Stimulated activated CD4-positive, alpha-beta T cell treated with anti-CD3 and anti-CD28 coated beads, TNF-alpha, amount 100 ng/mL, for 1 hour (primary cell): ENCODE data around the gene GOLGA3.
"Not testable (repeated sequence)": the region's sequence is repeated elsewhere in the genome, so short reads cannot be mapped to it uniquely, and the experiment has no call there.

ENCODE experiments used
- DNase-seq, 3 donors: peaks; one replicate each; pipeline ENCODE4 v3.0.0-alpha.2; 2020; ENCODE audit warnings: low read depth in 3 of 3, low spot score in 1 of 3

The GOLGA3 gene

DNA sequence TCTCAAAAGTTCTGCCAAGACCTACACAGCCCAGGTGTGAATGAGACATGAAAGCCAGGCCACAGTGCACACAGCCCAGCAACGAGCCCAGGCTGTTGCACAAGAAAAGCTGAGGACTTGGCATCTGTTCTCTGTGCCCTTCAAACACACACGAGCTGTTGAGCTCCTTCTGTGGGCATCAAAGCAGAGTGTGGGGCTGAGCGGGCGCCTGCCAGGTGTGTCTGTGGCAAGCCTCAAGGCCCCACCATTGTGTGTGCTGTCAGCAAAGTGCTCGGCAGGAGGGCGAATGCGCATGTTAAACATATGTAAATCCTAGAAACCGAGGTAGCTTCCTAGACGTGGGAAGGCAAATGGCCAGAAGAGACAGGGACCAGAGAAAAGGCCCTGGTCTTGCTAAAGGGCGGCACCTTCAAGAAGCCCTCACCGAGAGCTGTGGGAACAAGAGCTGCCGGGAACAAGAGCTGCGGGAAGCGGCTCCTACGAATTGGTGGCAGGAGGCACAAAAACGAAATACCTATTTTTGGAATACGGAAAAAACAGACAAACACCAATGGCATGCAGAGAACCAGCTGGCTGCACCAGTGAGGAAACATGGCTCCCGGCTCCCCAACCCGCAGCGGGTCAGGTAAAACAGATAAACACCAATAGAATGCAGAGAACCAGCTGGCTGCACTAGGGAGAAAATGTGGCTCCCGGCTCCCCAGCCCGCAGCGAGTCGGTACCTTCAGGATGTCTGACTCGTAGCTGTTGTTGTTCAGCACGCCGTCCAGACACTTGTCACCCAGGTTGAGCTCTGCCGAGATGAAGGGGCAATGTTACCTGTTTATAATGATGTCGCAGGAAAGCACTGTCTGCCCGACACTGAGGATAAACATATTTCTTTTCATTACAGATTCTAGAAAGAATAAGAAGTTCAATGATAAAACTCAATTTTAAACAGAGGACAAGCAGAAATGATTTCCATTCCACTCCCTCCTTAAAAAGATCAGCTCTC lies 19.0 kb upstream of the GOLGA3 start:
- no peak for DNase-seq

DNA sequence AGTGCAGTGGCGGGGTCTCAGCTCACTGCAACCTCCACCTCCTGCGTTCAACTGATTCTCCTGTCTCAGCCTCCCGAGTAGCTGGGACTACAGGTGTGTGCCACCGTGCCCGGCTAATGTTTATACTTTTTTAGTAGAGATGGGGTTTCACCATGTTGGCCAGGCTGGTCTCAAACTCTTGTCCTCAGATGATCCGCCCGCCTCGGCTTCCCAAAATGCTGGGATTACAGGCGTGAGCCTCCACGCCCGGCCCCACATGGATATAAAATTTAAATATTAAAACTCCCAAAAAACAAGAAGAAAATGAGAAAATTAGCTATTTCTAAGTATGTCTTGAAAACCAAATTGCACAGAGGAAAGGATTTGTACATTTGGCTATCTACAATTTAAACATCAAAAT lies 16.0 kb upstream of the GOLGA3 start:
- not testable (repeated sequence) for DNase-seq

DNA sequence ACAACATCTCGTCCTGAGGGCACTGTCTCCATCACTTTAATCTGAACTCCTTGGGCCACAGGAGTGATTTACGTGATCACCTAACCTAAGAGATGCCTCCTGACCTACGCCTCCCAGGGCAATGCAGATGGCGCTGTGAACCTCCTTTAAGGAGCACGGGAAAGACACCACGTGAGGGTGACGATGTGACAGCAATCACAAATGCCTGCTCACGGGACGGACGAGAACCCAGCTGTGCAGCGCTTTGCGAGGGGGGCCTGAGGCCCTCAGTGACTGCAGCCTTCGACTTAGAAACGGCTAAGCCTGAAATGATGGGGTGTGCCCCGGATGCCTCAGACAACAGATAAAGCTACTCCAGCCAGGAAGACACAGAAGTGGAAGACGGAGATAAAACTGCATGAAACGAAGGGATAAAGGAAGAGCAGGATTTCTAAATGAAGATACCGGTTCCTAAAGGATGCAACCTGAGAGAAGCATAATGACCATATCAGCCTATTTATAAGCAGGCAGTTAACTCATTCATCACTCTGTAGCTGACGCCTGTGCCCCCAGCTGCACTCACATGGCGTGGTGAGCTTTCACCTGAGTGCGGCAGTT lies 13.9 kb upstream of the GOLGA3 start:
- DNase-seq = no peak

DNA sequence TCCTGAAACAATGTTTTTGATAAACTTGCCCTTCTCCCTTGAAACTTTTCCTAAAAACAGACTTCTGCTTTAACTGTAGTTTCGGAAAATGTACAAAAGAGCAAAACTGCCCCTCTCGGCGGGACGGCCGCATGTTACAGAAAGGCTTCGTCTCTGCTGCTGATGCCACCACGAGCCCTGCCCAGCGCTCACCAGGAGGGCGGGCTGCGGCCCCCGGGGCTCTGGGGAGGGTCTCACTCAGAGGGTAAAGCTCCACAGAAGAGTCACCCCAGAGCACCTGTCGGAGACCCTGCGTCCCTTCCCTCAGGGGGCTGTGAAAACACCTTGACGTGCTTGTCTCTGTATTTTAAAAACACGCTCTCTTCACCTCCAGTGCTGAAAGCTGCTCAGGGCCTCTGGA lies 12.5 kb upstream of the GOLGA3 start:
- no peak for DNase-seq

DNA sequence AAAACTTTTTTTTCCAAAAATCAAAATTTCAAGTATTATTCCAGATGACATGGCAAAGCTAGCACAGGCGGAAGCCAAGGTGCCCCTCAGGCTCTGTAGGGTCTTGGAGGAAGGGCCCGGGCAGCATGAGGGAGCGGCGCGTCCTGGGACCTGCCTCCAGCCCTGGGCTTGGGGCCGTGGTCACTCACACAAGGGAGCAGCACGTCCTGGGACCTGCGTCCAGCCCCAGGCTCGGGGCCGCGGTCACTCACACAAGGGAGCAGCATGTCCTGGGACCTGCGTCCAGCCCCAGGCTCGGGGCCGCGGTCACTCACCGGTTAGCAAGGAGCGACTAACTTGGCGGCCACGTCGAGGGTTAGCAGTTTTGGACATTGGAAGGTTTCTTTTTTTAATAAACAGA lies 11.9 kb upstream of the GOLGA3 start:
- DNase-seq = no peak

DNA sequence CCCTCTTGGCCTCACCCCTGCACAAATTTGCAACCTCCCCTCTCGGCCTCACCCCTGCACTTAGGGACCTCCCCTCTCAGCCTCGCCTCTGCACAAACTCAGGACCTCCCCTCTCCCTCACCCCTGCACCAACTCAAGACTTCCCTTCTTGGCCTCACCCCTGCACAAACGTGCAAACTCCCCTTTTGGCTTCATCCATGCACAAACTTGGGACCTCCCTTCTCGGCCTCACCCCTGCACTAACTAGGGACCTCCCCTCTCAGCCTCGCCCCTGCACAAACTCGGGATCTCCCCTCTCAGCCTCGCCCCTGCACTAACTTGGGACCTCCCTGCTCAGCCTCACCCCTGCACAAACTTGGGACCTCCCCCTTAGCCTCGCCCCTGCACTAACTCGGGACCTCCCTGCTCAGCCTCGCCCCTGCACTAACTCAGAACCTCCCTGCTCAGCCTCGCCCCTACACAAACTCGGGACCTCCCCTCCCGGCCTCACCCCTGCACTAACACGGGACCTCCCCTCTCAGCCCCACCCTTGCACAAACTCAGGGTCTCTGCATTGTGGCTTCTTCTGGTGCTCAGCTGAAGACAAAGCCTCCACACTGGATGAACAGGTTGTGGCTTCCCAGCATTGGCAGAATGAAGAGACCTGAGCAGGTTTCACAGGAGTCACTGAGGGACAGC lies 11.0 kb upstream of the GOLGA3 start:
- DNase-seq = no peak

DNA sequence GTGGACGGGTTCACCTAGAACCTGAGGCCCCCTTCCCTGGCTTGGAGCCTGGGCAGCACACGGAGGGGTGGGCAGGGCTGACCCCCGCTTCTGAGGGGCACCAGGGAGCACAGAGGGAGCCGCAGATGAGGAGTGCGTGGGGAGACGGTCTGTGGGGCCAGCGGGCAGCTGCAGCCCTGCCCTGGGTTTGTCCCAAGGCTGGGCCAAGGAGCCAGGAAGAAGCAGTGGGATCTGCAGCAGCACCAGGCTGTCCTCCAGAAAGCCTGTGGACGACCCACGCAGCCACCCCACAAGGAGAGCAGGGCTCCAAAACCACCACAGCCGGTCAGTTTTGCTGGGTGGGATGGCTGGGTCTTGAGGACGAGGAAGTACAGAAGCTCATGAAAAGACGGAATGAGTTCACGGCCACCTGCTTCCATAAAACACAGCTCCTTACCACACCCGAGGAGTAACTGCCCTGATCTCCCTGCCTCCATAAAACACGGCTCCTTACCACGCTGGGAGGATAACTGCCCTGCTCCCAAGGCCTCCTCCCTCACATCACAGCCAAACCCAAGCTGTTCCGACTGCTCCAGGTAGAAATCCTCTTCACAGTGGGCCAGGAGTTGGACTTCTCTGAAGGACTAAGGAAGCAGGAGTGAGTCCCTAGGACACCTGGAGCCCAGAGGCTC lies 9.9 kb upstream of the GOLGA3 start:
- no peak for DNase-seq

DNA sequence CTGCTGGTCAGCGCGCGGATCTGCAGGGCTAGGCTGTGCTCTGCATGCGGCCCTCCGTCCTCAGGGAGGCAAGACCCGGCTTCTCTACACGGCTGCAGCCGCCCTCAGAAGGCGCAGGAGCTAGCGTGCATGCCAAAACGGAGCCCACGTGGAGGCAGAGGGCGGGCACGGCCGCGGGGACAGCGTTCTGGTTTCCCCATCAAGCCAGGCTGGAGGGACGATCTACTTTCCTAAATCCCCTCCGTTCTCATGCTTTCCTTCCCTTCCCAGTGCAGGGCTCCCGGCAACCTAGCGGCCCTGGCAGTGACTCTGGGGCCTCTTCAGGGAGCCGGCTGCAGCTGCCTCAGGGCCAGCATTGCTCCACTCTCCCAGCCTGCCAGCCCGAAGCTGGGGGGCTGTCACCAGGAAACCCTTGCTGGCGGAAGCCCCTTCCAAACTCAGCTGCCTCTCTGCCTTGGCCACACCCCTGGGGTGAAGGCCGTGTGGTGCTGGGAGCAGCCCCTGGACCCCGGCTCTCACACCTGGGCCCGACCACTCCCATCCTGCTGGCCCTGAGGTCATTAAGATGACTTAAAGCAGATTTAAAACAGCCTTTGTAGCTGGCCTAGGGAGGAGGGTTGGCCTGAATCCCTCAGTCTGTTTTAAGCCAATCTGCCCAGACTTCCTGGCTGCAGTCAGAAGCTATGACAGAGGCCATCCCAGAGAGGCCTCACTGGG lies 9.2 kb upstream of the GOLGA3 start:
- DNase-seq = no peak

DNA sequence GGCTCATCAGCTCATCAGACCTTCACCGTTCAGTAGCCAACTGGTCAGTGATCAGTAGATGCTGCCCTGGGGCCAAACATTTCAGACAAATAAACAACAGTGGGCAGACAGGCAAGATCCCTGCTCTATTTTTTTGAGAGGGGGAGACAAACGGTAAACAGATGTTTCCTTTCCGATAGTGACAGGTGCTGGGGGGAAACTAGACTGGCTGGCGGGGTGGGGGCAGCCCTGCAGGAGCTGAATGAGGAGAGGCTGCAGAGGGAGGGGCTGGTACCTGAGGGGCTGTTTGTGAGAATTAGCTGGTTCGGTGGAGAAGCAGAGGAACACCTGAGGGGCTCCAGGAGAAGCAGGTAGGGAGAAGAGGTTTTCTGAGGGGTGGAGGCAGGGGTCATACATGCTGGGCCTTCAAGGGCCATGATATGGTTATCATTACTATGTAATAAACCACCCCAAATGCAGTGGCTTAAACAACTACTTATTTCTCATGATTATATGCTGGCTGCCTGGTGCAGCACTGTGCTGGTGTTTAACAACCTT lies 8.2 kb upstream of the GOLGA3 start:
- DNase-seq = no peak

DNA sequence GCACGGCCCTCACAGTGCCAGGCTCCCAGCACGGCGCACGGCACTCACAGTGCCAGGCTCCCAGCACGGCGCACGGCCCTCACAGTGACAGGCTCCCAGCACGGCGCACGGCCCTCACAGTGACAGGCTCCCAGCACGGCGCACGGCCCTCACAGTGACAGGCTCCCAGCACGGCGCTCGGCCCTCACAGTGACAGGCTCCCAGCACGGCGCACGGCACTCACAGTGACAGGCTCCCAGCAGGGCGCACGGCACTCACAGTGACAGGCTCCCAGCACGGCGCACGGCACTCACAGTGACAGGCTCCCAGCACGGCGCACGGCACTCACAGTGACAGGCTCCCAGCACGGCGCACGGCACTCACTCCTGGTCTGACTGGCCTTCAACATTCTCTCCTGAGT lies 7.6 kb upstream of the GOLGA3 start:
- not testable (repeated sequence) for DNase-seq

DNA sequence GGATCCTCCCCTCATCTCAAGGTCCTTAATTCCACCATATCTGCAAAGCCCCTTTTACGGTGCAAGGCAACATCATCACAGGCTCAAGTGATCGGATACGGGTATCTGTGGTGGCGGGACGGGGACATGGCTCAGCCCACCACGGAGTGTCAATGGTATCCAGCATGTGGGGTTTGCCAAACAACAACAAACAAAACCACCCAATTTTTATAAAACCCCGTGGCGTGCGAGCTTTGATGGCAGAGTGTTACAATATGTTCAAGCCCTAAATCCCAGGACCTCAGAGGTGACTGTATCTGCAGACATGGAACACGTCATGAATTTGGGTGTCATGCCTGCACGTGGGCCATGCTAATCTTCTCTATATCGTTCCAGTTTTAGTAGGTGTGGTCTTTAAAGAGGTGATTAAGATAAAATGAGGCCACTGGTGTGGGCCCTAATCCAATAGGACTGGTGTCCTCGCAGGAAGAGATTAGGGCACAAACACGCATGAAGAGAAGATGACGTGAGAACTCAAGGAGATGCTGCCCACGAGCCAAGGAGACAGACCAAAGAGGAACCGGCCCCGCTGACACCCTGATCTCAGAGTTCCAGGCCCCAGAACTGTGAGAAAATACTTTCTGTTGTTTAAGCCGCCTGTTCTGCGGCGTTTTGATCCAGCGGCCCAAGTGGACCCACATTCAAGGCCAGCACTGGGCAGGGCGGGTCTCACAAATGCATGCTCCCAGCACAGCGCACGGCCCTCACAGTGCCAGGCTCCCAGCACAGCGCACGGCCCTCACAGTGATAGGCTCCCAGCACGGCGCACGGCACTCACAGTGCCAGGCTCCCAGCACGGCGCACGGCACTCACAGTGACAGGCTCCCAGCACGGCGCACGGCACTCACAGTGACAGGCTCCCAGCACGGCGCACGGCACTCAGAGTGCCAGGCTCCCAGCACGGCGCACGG lies 6.7 kb upstream of the GOLGA3 start:
- DNase-seq = no peak

DNA sequence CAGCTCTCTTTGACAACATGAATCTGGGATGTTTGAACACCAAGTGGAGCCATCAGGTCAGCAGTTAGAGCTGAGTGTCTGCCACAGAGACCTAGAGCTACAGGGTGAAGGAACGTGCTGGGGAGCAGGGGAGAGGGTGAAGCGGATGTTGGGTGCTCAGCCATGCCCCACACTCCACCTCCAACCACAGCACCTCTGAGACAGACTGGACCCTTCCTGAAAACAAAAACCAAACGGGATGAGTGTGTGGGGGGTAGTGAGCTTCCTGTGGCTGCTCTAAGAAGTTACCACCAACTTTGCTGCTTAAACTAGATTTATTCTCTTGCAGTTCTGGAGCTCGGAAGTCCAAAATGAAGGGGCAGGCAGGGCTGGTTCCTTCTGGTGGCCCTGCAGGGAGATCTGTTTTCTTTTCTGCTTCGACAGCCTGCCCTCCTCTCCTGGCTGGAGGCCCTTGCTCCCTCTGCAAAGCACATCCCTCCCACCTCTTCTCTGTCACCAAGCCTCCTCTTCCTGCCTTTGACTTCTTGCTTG lies 5.6 kb upstream of the GOLGA3 start:
- DNase-seq = no peak

DNA sequence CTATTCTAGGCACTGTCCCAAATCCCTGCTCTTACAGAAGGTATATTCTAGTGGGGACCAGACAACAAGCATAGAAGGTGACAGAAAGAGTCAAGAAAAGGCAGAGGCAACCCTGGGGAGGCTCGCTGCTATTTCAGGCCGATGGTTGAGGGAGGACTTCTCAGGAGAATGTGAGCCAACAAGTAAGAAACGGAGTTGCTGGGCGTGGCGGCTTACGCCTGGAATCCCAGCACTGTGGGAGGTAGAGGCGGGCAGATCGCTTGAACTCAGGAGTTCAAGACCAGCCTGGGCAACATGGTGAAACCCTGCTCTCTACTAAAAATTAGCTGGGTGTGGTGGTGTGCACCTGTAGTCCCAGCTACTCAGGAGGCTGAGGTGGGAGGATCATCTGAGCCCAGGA lies 4.7 kb upstream of the GOLGA3 start:
- no peak for DNase-seq

DNA sequence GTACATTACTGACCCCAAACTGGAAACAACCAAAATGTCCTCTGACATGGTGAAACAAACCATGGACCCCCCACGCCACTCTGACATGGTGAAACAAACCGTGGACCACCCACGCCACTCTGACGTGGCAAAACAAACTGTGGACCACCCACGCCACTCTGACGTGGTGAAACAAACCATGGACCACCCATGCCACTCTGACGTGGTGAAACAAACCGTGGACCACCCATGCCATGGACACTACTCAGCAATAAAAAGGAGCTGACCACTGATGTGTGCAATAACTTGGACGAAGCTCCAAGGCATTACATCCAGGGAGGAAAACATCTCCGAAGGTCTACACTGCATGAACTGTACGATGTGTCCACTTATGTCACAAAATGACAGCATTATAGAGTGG lies 3.1 kb upstream of the GOLGA3 start:
- no peak for DNase-seq

DNA sequence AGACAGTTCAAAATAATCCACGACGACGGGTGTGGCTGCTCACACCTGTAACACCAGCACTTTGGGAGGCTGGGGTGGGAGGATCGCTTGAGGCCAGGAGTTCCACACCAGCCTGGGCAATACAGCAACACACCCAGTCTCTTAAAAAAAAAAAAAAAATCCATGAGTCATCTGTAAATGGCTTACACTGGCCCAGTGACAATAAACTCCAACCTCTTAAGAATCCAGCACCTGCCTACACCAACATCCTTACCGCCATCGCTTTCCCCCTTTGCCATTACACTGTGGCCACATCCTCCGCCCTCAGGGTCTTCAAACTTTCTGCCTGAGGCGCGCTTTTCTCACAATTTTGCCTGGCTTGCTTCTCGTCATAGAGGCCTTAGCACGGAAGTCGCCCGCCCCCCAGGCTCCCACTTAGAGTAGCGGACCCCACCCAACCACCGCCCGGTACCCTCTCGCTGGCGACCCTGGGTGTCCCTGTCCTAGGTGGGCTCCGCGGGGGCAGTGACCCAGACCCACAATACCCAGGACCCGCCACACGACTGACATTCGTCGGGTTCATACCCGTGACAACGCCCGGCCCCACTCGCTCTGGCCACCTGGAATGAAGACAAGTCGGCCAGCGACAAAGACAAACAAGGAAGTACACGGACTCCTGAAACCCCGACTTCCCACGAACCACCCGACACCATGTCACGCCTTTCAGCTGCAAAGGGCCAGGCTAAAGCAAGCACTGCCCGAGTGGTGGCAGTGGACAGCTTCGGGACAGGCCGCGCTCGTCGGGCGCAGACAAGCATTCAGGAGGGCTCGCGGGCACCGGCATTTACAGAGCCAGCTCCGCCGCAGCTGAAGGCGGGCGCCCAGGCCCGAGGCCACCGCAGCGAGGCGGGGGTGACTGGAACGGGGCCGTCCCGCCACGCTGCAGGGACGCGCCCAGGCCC lies 636 bp downstream of the GOLGA3 start:
- DNase-seq = peak in 1 of 3 donors; percentile 25

DNA sequence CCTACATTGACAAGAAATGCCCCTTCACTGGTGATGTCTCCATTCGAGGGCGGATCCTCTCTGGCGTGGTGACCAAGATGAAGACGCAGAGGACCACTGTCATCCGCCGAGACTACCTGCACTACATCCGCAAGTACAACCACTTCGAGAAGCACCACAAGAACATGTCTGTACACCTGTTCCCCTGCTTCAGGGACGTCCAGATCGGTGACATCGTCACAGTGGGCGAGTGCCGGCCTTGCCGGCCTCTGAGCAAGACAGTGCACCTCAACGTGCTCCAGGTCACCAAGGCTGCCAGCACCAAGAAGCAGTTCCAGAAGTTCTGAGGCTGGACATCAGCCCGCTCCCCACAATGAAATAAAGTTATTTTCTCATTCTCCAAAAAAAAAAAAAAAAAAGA lies 2.8 kb downstream of the GOLGA3 start:
- DNase-seq = no peak

DNA sequence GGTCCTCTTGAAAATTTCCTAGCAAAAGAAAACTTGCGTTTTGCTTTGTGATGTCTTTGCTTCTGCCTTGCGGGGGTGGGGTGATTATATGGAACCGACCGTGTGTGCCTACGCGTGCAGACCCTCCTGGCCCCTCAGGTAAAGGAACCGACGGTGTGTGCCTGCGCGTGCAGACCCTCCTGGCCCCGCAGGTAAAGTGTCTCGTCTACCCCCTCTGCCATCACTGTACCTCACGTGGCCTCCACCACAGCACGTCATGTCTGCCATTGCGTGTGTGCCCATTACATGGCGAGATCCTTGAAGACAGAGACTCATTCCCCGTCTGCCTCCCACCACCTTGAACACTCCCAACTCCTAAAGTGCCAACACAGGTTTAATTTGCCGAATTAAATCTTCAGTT lies 3.6 kb downstream of the GOLGA3 start:
- DNase-seq = no peak

DNA sequence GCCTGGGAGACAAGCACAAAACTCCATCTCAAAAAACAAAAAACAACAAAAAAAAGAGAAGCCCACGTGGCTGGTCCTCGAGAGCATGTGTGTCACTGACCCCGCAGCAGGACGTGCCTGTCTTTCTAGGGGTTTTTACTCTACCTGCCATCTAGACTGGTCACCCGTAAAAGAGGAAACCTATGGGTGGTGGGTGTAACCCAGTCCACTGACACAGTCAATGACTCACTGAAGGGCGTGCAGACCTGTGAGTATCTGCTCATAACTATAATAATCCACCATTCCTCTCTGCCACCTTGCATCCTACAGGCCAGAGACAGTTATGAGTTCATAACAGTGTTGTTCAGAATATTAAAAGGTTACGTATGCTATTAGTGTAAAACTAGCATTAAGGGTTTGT lies 4.6 kb downstream of the GOLGA3 start:
- DNase-seq = no peak
